IMR-90 (cell line): ENCODE measurements around the gene ZBTB40. TPM values are rescaled to one million over a fixed set of nuclear protein-coding genes. Genes with fewer than 3 reads are reported as not detected.

Experiments
- ATAC-seq: fragments of 200-7000 bp; cut with Tn5 transposase; 2 replicates; pipeline ENCODE4 v1.9.1; 2020; ENCODE audit warnings: low read depth, mild to moderate bottlenecking, moderate library complexity
- BruUV-seq: library from RNA; stranded (reverse); fragments of 400-500 nt; replicated peaks from 2 replicates; lab custom pipeline; 2021; lab: Mats Ljungman, UMichigan
- CTCF ChIA-PET: fragments of 300-600 bp; formaldehyde crosslinking; extraction: SDS; loops from one replicate; lab custom pipeline; 2021; ENCODE audit warnings: antibody characterized with exemption; lab: Yijun Ruan, JAX
- POLR2A ChIA-PET: fragments of 300-600 bp; sonication (Branson Sonifier 250); formaldehyde crosslinking; loops from one replicate; lab custom pipeline; 2022; ENCODE audit warnings: antibody characterized with exemption; ENCODE audit not compliant: unreplicated experiment; lab: Charles Lee
- DNase-seq: peaks from one replicate; pipeline ENCODE4 v3.0.0; 2013
- H2AFZ ChIP-seq: replicated peaks from 2 replicates; pipeline ENCODE3; 2013; ENCODE audit warnings: low read length, mild to moderate bottlenecking; ENCODE audit not compliant: poor library complexity
- H2AK5ac ChIP-seq: 2 replicates; pipeline ENCODE4 v1.6.1; 2013; ENCODE audit warnings: low read depth, low read length, inconsistent platforms
- H2AK9ac ChIP-seq: replicated peaks from 2 replicates; pipeline ENCODE3; 2013; ENCODE audit warnings: mild to moderate bottlenecking, low read depth, low read length, moderate library complexity; ENCODE audit not compliant: poor library complexity
- H2BK120ac ChIP-seq: 2 replicates; pipeline ENCODE4 v1.6.1; 2013; ENCODE audit warnings: low read depth, low read length, inconsistent platforms
- H2BK15ac ChIP-seq: 3 replicates; pipeline ENCODE4 v1.6.1; 2013; ENCODE audit warnings: low read depth, low read length, inconsistent platforms
- H2BK20ac ChIP-seq: 2 replicates; pipeline ENCODE4 v1.6.1; 2013; ENCODE audit warnings: low read depth, mild to moderate bottlenecking, inconsistent platforms, low read length, moderate library complexity
- H2BK5ac ChIP-seq: 2 replicates; pipeline ENCODE4 v1.6.1; 2013; ENCODE audit warnings: mild to moderate bottlenecking, low read depth, low read length, inconsistent platforms; ENCODE audit not compliant: poor library complexity, severe bottlenecking
- H3K14ac ChIP-seq: replicated peaks from 2 replicates; pipeline ENCODE4 v1.6.1; 2013; ENCODE audit warnings: low read depth, low read length, inconsistent platforms
- H3K18ac ChIP-seq: 2 replicates; pipeline ENCODE4 v1.6.1; 2013; ENCODE audit warnings: low read depth, low read length, control low read depth
- H3K23ac ChIP-seq: 2 replicates; pipeline ENCODE4 v1.6.1; 2013; ENCODE audit warnings: low read depth, low read length, inconsistent platforms
- H3K27ac ChIP-seq: 2 replicates; pipeline ENCODE4 v1.5.1; 2013; ENCODE audit warnings: mild to moderate bottlenecking, control low read depth, low read length; ENCODE audit not compliant: insufficient read depth
- H3K27me3 ChIP-seq: 2 replicates; pipeline ENCODE4 v1.6.1; 2013; ENCODE audit warnings: low read length; ENCODE audit not compliant: control insufficient read depth, insufficient read depth
- H3K36me3 ChIP-seq: 2 replicates; pipeline ENCODE4 v1.6.1; 2013; ENCODE audit warnings: low read length, mixed read lengths; ENCODE audit not compliant: control insufficient read depth, insufficient read depth
- H3K4ac ChIP-seq: 2 replicates; pipeline ENCODE4 v1.6.1; 2013; ENCODE audit warnings: low read depth, low read length, inconsistent platforms
- H3K4me1 ChIP-seq: 2 replicates; pipeline ENCODE4 v1.6.1; 2013; ENCODE audit warnings: low read length, mixed read lengths; ENCODE audit not compliant: control insufficient read depth, insufficient read depth
- H3K4me2 ChIP-seq: 2 replicates; pipeline ENCODE4 v1.6.1; 2013; ENCODE audit warnings: low read depth, mild to moderate bottlenecking, control low read depth, low read length, moderate library complexity
- H3K4me3 ChIP-seq: 2 replicates; pipeline ENCODE4 v1.5.1; 2013; ENCODE audit warnings: low read depth, mild to moderate bottlenecking, control low read depth, low read length, moderate library complexity; ENCODE audit not compliant: insufficient read depth
- H3K56ac ChIP-seq: 2 replicates; pipeline ENCODE4 v1.6.1; 2013; ENCODE audit warnings: low read length, inconsistent platforms; ENCODE audit not compliant: insufficient read depth; ENCODE audit errors: extremely low read depth
- H3K79me1 ChIP-seq, 2 experiments: 2 replicates each; pipeline ENCODE4 v1.6.1; 2013; ENCODE audit warnings: low read length in 2 of 2, inconsistent platforms in 1 of 2, low read depth in 1 of 2
- H3K9ac ChIP-seq: 2 replicates; pipeline ENCODE4 v1.6.1; 2013; ENCODE audit warnings: low read depth, low read length, control low read depth
- H3K9me1 ChIP-seq: 2 replicates; pipeline ENCODE4 v1.6.1; 2013; ENCODE audit warnings: low read length, inconsistent platforms; ENCODE audit not compliant: insufficient read depth
- H3K9me3 ChIP-seq: 2 replicates; pipeline ENCODE4 v1.6.1; 2013; ENCODE audit warnings: low read length; ENCODE audit not compliant: control insufficient read depth, insufficient read depth
- H4K20me1 ChIP-seq: 2 replicates; pipeline ENCODE4 v1.6.1; 2013; ENCODE audit warnings: low read length, inconsistent platforms; ENCODE audit not compliant: insufficient read depth
- H4K5ac ChIP-seq: 2 replicates; pipeline ENCODE4 v1.6.1; 2013; ENCODE audit warnings: mild to moderate bottlenecking, low read depth, low read length, control low read depth
- H4K8ac ChIP-seq, 2 experiments: 2 replicates each; pipeline ENCODE4 v1.6.1; 2013; ENCODE audit warnings: low read depth in 2 of 2, low read length in 2 of 2, control low read depth in 1 of 2, inconsistent platforms in 1 of 2
- H4K91ac ChIP-seq: 2 replicates; pipeline ENCODE4 v1.6.1; 2013; ENCODE audit warnings: low read depth, low read length, inconsistent platforms; ENCODE audit not compliant: insufficient read depth
- BHLHE40 ChIP-seq: fragments of 150-350 bp; IDR thresholded peaks from 2 replicates; pipeline ENCODE4 v1.6.1; 2016; ENCODE audit warnings: mild to moderate bottlenecking, low read depth, low read length
- CEBPB ChIP-seq: IDR thresholded peaks from 2 replicates; pipeline ENCODE4 v1.6.1; 2012; ENCODE audit warnings: low read depth, low read length, improper control_type of control experiment
- CTCF ChIP-seq: conservative IDR thresholded peaks from 2 replicates; pipeline ENCODE4 v1.5.1; 2012; ENCODE audit warnings: mild to moderate bottlenecking, low read depth, low read length, improper control_type of control experiment
- ELK1 ChIP-seq: fragments of 150-350 bp; IDR thresholded peaks from 2 replicates; pipeline ENCODE4 v1.6.1; 2016; ENCODE audit warnings: low read depth, mild to moderate bottlenecking, low read length, moderate library complexity, borderline replicate concordance
- FOS ChIP-seq: fragments of 150-350 bp; IDR thresholded peaks from 2 replicates; pipeline ENCODE4 v1.6.1; 2016; ENCODE audit warnings: low read depth, low read length
- MAZ ChIP-seq: IDR thresholded peaks from 2 replicates; pipeline ENCODE4 v1.6.1; 2012; ENCODE audit warnings: low read depth, mild to moderate bottlenecking, low read length, improper control_type of control experiment, moderate library complexity, borderline replicate concordance
- MXI1 ChIP-seq: IDR thresholded peaks from 2 replicates; pipeline ENCODE4 v1.6.1; 2012; ENCODE audit warnings: low read depth, mild to moderate bottlenecking, low read length, moderate library complexity, borderline replicate concordance
- RAD21 ChIP-seq: IDR thresholded peaks from 2 replicates; pipeline ENCODE4 v1.6.1; 2012; ENCODE audit warnings: low read length, improper control_type of control experiment
- RFX5 ChIP-seq: IDR thresholded peaks from 2 replicates; pipeline ENCODE4 v1.8.0; 2012; ENCODE audit warnings: low read depth, mild to moderate bottlenecking, low read length, moderate library complexity
- WGBS, 2 experiments: methylation state at CpG; one replicate each; pipeline versions ENCODE4 v1.1.5 to v1.1.7; 2013; ENCODE audit warnings: missing lambda C conversion rate in 2 of 2; ENCODE audit not compliant: insufficient read length in 1 of 2; ENCODE audit errors: extremely low coverage in 2 of 2; 5-methylcytosine and 5-hydroxymethylcytosine counted together
- dilution Hi-C: fragments of 300-500 bp; cut with HindIII; formaldehyde crosslinking; loops from one replicate; pipeline ENCODE4 v1.14.3; 2018; ENCODE audit warnings: low sequenced_read_pairs; ENCODE audit not compliant: unreplicated experiment
- in situ Hi-C: fragments of 300-500 bp; cut with MboI; formaldehyde crosslinking; loops from 3 replicates; pipeline ENCODE4 v1.14.3; 2019; ENCODE audit warnings: low sequenced_read_pairs, inconsistent platforms, mixed read lengths
- intact Hi-C: fragments of 100-400 bp; cut with micrococcal nuclease; formaldehyde crosslinking; loops from 2 replicates; pipeline ENCODE4 v1.10.0; 2022
- polyA plus RNA-seq, 3 experiments: library from polyadenylated mRNA; depleted of rRNA; stranded (reverse); fragments of >200 nt; gene quantifications; 2 replicates each; pipeline ENCODE4 v1.2.3, GENCODE V29; 2012; ENCODE audit warnings: low replicate concordance in 1 of 3
- total RNA-seq: library from RNA; depleted of rRNA; stranded (reverse); fragments of >200 nt; gene quantifications from 2 replicates; pipeline ENCODE4 v1.2.3, GENCODE V29; 2012

ZBTB40 gene
- total and polyA plus RNA-seq, 2 of the 4 experiments (the other 2 are of a cell fraction): 6.0 to 9.7 TPM

- Histone ChIP-seq H4K8ac (no peak overlapping the region), H3K4me3 (no peak overlapping the region), H3K79me1 (no peaks in the 10 kb centered on the region), H2BK15ac (no peak overlapping the region), H3K27ac (no peak overlapping the region), H3K14ac (no peak overlapping the region), H4K91ac (no peak overlapping the region), H3K27me3 (peaks cover 93% of the 10 kb centered on the region), H2AFZ (no peak overlapping the region), H2AK9ac (no peak overlapping the region), H2BK5ac (no peak overlapping the region), H3K18ac (no peak overlapping the region), H3K9ac (no peak overlapping the region), H3K9me1 (no peaks in the 10 kb centered on the region), H4K20me1 (no peaks in the 10 kb centered on the region), H4K5ac (no peak overlapping the region), H2BK120ac (no peak overlapping the region), H2BK20ac (no peak overlapping the region), H3K23ac (no peak overlapping the region), H3K9me3 (no peaks in the 10 kb centered on the region), H3K4me2 (no peak overlapping the region), H2AK5ac (no peak overlapping the region), H3K4ac (no peak overlapping the region), H3K36me3 (no peaks in the 10 kb centered on the region), H3K56ac (no peak overlapping the region), H3K4me1 (no peaks in the 10 kb centered on the region)
- intact Hi-C loops (no loop called here), dilution Hi-C loops (no loop called here), in situ Hi-C loops (no loop called here)
- DNase-seq (no peak), ATAC-seq (no peak)
- 80% methylated on average over 1 of the region's 17 CpGs; no CpG with 5 or more reads in 1 of the 2 experiments for WGBS, 2 experiments
- BruUV-seq: no TSS peak
- CTCF ChIA-PET: no interaction called here
- TF ChIP-seq RFX5: no peak
- no peak for TF ChIP-seq CEBPB
- no peak for TF ChIP-seq MXI1
- TF ChIP-seq FOS: no peak
- TF ChIP-seq MAZ: no peak
- no peak for TF ChIP-seq RAD21
- TF ChIP-seq ELK1: no peak
- TF ChIP-seq BHLHE40: no peak
- no peak for TF ChIP-seq CTCF
- POLR2A ChIA-PET: no interaction called here
Observed at GRCh38 chr1:22551591-22551990, 99.9 kb downstream of the ZBTB40 start.
